PC-3 (cell line): ENCODE results near the gene STAT5B.

Experiments
- CTCF ChIP-seq: fragments of 300-600 bp; sonication (generic); conservative IDR thresholded peaks from 2 replicates; pipeline ENCODE4 v1.5.1; 2017; ENCODE audit warnings: antibody characterized with exemption, low read depth, mild to moderate bottlenecking, low read length
- EZH2 ChIP-seq: fragments of 300-600 bp; sonication (generic); IDR thresholded peaks from one replicate; pipeline ENCODE4 v1.6.1; 2017; ENCODE audit warnings: antibody characterized with exemption, mild to moderate bottlenecking, low read length; ENCODE audit not compliant: unreplicated experiment
- EZH2phosphoT487 ChIP-seq: fragments of 300-600 bp; sonication (generic); IDR thresholded peaks from 2 replicates; pipeline ENCODE4 v1.6.1; 2018; ENCODE audit warnings: mild to moderate bottlenecking, antibody characterized with exemption, low read length, borderline replicate concordance

DNA sequence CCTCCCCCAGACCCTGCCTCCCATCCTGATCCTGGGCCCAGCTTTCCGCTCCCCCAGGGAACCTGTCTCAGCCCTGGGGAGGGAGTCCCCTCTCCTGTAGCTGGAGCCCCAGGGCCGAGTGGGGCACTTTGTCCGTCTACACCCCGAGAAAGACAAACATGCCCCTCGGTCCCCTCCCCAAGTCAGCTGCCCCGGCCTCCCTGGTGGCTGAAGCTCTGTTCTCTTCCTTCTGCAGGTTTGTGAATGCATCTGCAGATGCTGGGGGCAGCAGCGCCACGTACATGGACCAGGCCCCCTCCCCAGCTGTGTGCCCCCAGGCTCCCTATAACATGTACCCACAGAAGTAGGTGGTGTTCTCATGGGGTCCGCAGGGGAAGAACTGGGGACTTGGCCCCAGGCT is 33.0 kb upstream of the STAT5B start:
- no peak for TF ChIP-seq CTCF
- TF ChIP-seq EZH2phosphoT487, result no peak
- TF ChIP-seq EZH2, result no peak
